ENCODE results near the gene PCDHA1.

DNA sequence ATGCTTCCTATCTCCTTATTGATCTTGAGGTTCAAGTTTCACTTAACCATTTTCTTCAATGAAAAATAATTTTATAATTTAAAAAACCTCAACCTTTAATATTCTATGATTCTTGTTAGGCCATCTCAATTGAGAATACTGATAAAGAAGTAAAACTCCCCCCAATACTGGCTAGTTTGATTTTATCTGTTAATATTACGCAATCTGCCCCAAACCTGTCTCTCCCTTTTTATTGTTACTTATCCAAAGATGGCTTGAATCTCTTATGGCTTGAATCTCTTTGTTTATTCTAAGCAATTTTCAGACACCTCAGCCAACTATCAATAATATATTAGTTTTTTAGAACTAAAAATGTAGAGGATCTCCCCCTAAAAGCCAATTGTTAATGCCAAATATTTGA lies 176.2 kb downstream of the PCDHA1 start:
- no peak for TF ChIP-seq EZH2phosphoT487 (IDR thresholded peaks at IDR 0.05; ENCODE audit: low read depth)
- TF ChIP-seq, protein P1, sequence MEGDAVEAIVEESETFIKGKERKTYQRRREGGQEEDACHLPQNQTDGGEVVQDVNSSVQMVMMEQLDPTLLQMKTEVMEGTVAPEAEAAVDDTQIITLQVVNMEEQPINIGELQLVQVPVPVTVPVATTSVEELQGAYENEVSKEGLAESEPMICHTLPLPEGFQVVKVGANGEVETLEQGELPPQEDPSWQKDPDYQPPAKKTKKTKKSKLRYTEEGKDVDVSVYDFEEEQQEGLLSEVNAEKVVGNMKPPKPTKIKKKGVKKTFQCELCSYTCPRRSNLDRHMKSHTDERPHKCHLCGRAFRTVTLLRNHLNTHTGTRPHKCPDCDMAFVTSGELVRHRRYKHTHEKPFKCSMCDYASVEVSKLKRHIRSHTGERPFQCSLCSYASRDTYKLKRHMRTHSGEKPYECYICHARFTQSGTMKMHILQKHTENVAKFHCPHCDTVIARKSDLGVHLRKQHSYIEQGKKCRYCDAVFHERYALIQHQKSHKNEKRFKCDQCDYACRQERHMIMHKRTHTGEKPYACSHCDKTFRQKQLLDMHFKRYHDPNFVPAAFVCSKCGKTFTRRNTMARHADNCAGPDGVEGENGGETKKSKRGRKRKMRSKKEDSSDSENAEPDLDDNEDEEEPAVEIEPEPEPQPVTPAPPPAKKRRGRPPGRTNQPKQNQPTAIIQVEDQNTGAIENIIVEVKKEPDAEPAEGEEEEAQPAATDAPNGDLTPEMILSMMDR (IDR thresholded peaks at IDR 0.05; ENCODE audit: low read depth, low read length) = no peak

Data from OCI-LY3 (cell line).